ENCODE results near the gene SLC22A16. TPM values are rescaled to one million over a fixed set of nuclear protein-coding genes. Genes with fewer than 3 reads are reported as not detected.
"Not testable (repeated sequence)": the region's sequence is repeated elsewhere in the genome, so short reads cannot be mapped to it uniquely, and the experiment has no call there.

Gene SLC22A16
- 2.0 TPM for total RNA-seq

GRCh38 chr6:110476046-110476849 is at the start of gene SLC22A16:
Gene SLC22A16 (minus strand): TSS chr6:110476613. CDS start chr6:110476574, 39 bp downstream.
- no peak for DNase-seq

- no peak for DNase-seq
Measured at GRCh38 chr6:110525001-110525400, 48.6 kb upstream of the SLC22A16 start.

GRCh38 chr6:110524305-110524704 is 47.9 kb upstream of the SLC22A16 start:
- no peak for DNase-seq

- no peak for DNase-seq
Measured at GRCh38 chr6:110523451-110524021, 47.1 kb upstream of the SLC22A16 start.

- no peak for DNase-seq
Measured at GRCh38 chr6:110522427-110522826, 46.0 kb upstream of the SLC22A16 start.

GRCh38 chr6:110520992-110521543 is 44.7 kb upstream of the SLC22A16 start:
- DNase-seq: no peak

- DNase-seq: no peak
Measured at GRCh38 chr6:110520209-110520965, 44.0 kb upstream of the SLC22A16 start.

GRCh38 chr6:110517601-110518281 is 41.3 kb upstream of the SLC22A16 start:
- DNase-seq: peak; percentile 62

- no peak for DNase-seq
Measured at GRCh38 chr6:110517034-110517433, 40.6 kb upstream of the SLC22A16 start.

GRCh38 chr6:110514818-110515217 is 38.4 kb upstream of the SLC22A16 start:
- no peak for DNase-seq

GRCh38 chr6:110512991-110513390 is 36.6 kb upstream of the SLC22A16 start:
- peak; percentile 38 for DNase-seq

GRCh38 chr6:110512549-110512948 is 36.1 kb upstream of the SLC22A16 start:
- DNase-seq: not testable (repeated sequence)

GRCh38 chr6:110511401-110511800 is 35.0 kb upstream of the SLC22A16 start:
- DNase-seq: no peak

GRCh38 chr6:110509617-110510241 is 33.3 kb upstream of the SLC22A16 start:
- DNase-seq: no peak

- not testable (repeated sequence) for DNase-seq
Measured at GRCh38 chr6:110504891-110505290, 28.5 kb upstream of the SLC22A16 start.

- DNase-seq: no peak
Measured at GRCh38 chr6:110495949-110496348, 19.5 kb upstream of the SLC22A16 start.

- DNase-seq: no peak
Measured at GRCh38 chr6:110493253-110493800, 16.9 kb upstream of the SLC22A16 start.

GRCh38 chr6:110492584-110492983 is 16.2 kb upstream of the SLC22A16 start:
- no peak for DNase-seq

GRCh38 chr6:110491644-110492317 is 15.4 kb upstream of the SLC22A16 start:
- peak; percentile 72 for DNase-seq

GRCh38 chr6:110491299-110491643 is 14.9 kb upstream of the SLC22A16 start:
- DNase-seq: no peak

- no peak for DNase-seq
Measured at GRCh38 chr6:110490110-110490509, 13.7 kb upstream of the SLC22A16 start.
